GM18909 (cell line): ENCODE results near the gene RSPH3.
"Not testable (repeated sequence)": the region's sequence is repeated elsewhere in the genome, so short reads cannot be mapped to it uniquely, and the experiment has no call there.

Source experiments
- ATAC-seq: cut with Tn5 transposase; IDR thresholded peaks from one replicate; pipeline ENCODE4 v1.9.1; 2021; ENCODE audit warnings: mild to moderate bottlenecking; ENCODE audit not compliant: unreplicated experiment, poor library complexity

The RSPH3 gene

GRCh38 chr6:158999666-159000403, at the start of gene RSPH3:
TSS of gene RSPH3 (minus strand) at chr6:159000202. CDS start at chr6:158999550, 652 bp downstream.
- peak; percentile 96 for ATAC-seq

GRCh38 chr6:159047891-159048685, 48.1 kb upstream of the RSPH3 start:
- ATAC-seq: no peak

GRCh38 chr6:159045801-159046200, 45.8 kb upstream of the RSPH3 start:
- ATAC-seq: no peak

GRCh38 chr6:159044899-159045727, 45.1 kb upstream of the RSPH3 start, which contains the start of gene TAGAP:
TSS of gene TAGAP (minus strand) at chr6:159044991. CDS start at chr6:159044146, 845 bp downstream.
- ATAC-seq: peak; percentile 93

GRCh38 chr6:159043947-159044346, 43.9 kb upstream of the RSPH3 start:
- ATAC-seq: no peak

- ATAC-seq: no peak
These were observed 43.2 kb upstream of the RSPH3 start for GRCh38 chr6:159043251-159043650.

GRCh38 chr6:159042826-159043181, 42.8 kb upstream of the RSPH3 start:
- ATAC-seq: no peak

GRCh38 chr6:159042003-159042825, 42.2 kb upstream of the RSPH3 start:
- peak; percentile 41 for ATAC-seq

- ATAC-seq: no peak
These were observed 41.2 kb upstream of the RSPH3 start for GRCh38 chr6:159041181-159041580.

GRCh38 chr6:159039885-159040258, 39.9 kb upstream of the RSPH3 start:
- ATAC-seq: no peak

- ATAC-seq: peak; percentile 80
These were observed 39.2 kb upstream of the RSPH3 start for GRCh38 chr6:159038914-159039884.

GRCh38 chr6:159038318-159038717, 38.3 kb upstream of the RSPH3 start:
- ATAC-seq: not testable (repeated sequence)

GRCh38 chr6:159037756-159038290, 37.8 kb upstream of the RSPH3 start:
- no peak for ATAC-seq

GRCh38 chr6:159036673-159037072, 36.7 kb upstream of the RSPH3 start:
- ATAC-seq: no peak

GRCh38 chr6:159035891-159036290, 35.9 kb upstream of the RSPH3 start:
- ATAC-seq: no peak

- no peak for ATAC-seq
These were observed 33.4 kb upstream of the RSPH3 start for GRCh38 chr6:159033160-159034049.

GRCh38 chr6:159031846-159032245, 31.8 kb upstream of the RSPH3 start:
- ATAC-seq: no peak
